NCI-H2107 (cell line): ENCODE measurements around the gene PRDX3.

ENCODE experiments used
- DNase-seq: peaks from one replicate; lab custom pipeline; 2025; lab: John Stamatoyannopoulos, UW

PRDX3 gene

GRCh38 chr10:119129721-119130120 lies 48.9 kb downstream of the PRDX3 start:
- DNase-seq = no peak

- DNase-seq = no peak
These were observed 52.7 kb downstream of the PRDX3 start for GRCh38 chr10:119125942-119126341.

- no peak for DNase-seq
These were observed 57.7 kb downstream of the PRDX3 start for GRCh38 chr10:119120875-119121274.

- DNase-seq = no peak
These were observed 58.2 kb downstream of the PRDX3 start for GRCh38 chr10:119120413-119120867.

GRCh38 chr10:119119400-119119799 lies 59.2 kb downstream of the PRDX3 start:
- no peak for DNase-seq

GRCh38 chr10:119118231-119118630 lies 60.4 kb downstream of the PRDX3 start:
- no peak for DNase-seq
